Erythroblast (primary cell): ENCODE data around the gene SECISBP2.

Source experiments
- GATA1 ChIP-seq: IDR thresholded peaks from 2 replicates; pipeline ENCODE4 v1.6.1; 2011; ENCODE audit warnings: low read depth, mild to moderate bottlenecking, control low read depth, low read length, moderate library complexity
- POLR2A ChIP-seq: IDR thresholded peaks from 2 replicates; pipeline ENCODE4 v1.6.1; 2011; ENCODE audit warnings: mild to moderate bottlenecking, low read length

DNA sequence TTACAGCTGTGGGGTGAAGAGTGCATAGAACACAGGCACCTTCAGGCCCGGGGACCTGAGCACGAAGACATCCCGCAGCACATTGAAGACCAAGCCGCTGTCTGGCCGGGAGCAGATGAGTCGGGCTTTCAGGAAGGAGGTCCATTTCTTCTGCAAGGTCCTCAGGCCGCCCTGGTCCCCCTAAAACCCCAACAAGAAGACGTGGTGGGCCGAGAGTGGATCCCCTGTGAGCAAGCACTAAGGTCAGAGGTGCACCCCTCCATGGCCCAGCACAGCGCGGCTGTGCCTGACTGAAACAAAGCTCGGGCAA, 70.5 kb downstream of the SECISBP2 start:
- TF ChIP-seq POLR2A (no peak), GATA1 (no peak)
